K562 (cell line): ENCODE results near the gene SPATS1. TPM values are rescaled to one million over a fixed set of nuclear protein-coding genes. Genes with fewer than 3 reads are reported as not detected.

Source experiments
- ATAC-seq: fragments of 200-7000 bp; cut with Tn5 transposase; 3 replicates; pipeline ENCODE4 v1.9.1; 2020; ENCODE audit warnings: moderate library complexity
- Bru-seq: library from RNA; stranded (reverse); fragments of 400-500 nt; gene quantifications from one replicate; lab custom pipeline; 2021; lab: Mats Ljungman, UMichigan
- BruChase-seq, 2 experiments: library from RNA; stranded (reverse); fragments of 400-500 nt; gene quantifications; one replicate each; lab custom pipeline; 2021; lab: Mats Ljungman, UMichigan
- BruUV-seq: library from RNA; stranded (reverse); fragments of 400-500 nt; replicated peaks from 2 replicates; lab custom pipeline; 2021; lab: Mats Ljungman, UMichigan
- CTCF ChIA-PET: fragments of 300-600 bp; formaldehyde crosslinking; extraction: SDS; loops from one replicate; lab custom pipeline; 2021; ENCODE audit warnings: low intra/inter-chr PET ratio; lab: Yijun Ruan, JAX
- POLR2A ChIA-PET: fragments of 300-600, 350-650 bp; sonication (Branson Sonifier 250); formaldehyde crosslinking; extraction: SDS; loops from one replicate; lab custom pipeline; 2021; ENCODE audit warnings: antibody characterized with exemption, inconsistent platforms; lab: Yijun Ruan, JAX
- DNase-seq, 4 experiments: peaks; one replicate each; pipeline versions ENCODE4 v3.0.0 to v3.0.0-alpha.2; 2011 to 2018; ENCODE audit warnings: low spot score in 3 of 4, mixed read lengths in 3 of 4; ENCODE audit errors: extremely low read depth in 1 of 4
- FAIRE-seq: peaks from 2 replicates; lab custom pipeline; 2011; peaks lifted over from hg19 to GRCh38; lab: Jason Lieb, UNC
- H2AFZ ChIP-seq: 2 replicates; pipeline ENCODE4 v1.6.0; 2011; ENCODE audit warnings: low read depth, low read length, control low read depth, inconsistent platforms
- H3K27ac ChIP-seq: fragments of 200-600 bp; 3 replicates; pipeline ENCODE4 v1.8.0; 2011; ENCODE audit warnings: low read depth, mild to moderate bottlenecking, control low read depth, inconsistent platforms, low read length, moderate library complexity, mixed read lengths; ENCODE audit errors: extremely low read depth
- H3K27me3 ChIP-seq, 2 experiments: fragments of 300-600 bp in 1 of 2; 2 replicates in 1 of 2; 3 replicates in 1 of 2; pipeline versions ENCODE4 v1.6.0 to v1.8.0; 2011; ENCODE audit warnings: inconsistent platforms in 2 of 2, low read length in 2 of 2, mild to moderate bottlenecking in 1 of 2, mixed read lengths in 1 of 2, moderate library complexity in 1 of 2; ENCODE audit not compliant: control insufficient read depth in 2 of 2, insufficient read depth in 2 of 2
- H3K36me3 ChIP-seq: fragments of 300-600 bp; 3 replicates; pipeline ENCODE4 v1.8.0; 2011; ENCODE audit warnings: mild to moderate bottlenecking, low read length, inconsistent platforms; ENCODE audit not compliant: control insufficient read depth, insufficient read depth
- H3K4me1 ChIP-seq, 2 experiments: fragments of 200-600 bp in 1 of 2; replicated peaks in 1 of 2; 2 replicates in 1 of 2; 3 replicates in 1 of 2; pipeline versions ENCODE4 v1.5.1 to v1.8.0; 2011; ENCODE audit warnings: inconsistent platforms in 2 of 2, low read length in 2 of 2, mild to moderate bottlenecking in 1 of 2, mixed read lengths in 1 of 2, moderate library complexity in 1 of 2; ENCODE audit not compliant: control insufficient read depth in 2 of 2, insufficient read depth in 2 of 2
- H3K4me2 ChIP-seq: 2 replicates; pipeline ENCODE4 v1.6.1; 2011; ENCODE audit warnings: low read length, control low read depth, inconsistent platforms, mixed read lengths; ENCODE audit not compliant: insufficient read depth
- H3K4me3 ChIP-seq: fragments of 200-600 bp; sonication (generic), shearing (Covaris generic); 2 replicates; pipeline ENCODE4 v1.5.1; 2016; ENCODE audit warnings: control low read depth, inconsistent platforms
- H3K79me2 ChIP-seq: fragments of 200-600 bp; 3 replicates; pipeline ENCODE4 v1.8.0; 2011; ENCODE audit warnings: low read length, inconsistent platforms; ENCODE audit not compliant: control insufficient read depth, insufficient read depth
- H3K9ac ChIP-seq, 2 experiments: 2 replicates each; pipeline versions ENCODE4 v1.6.0 to v1.6.1; 2011; ENCODE audit warnings: low read depth in 2 of 2, low read length in 2 of 2, control low read depth in 1 of 2, inconsistent platforms in 1 of 2, mild to moderate bottlenecking in 1 of 2, mixed read lengths in 1 of 2; ENCODE audit not compliant: insufficient read depth in 1 of 2
- H3K9me1 ChIP-seq: one replicate; pipeline ENCODE4 v1.6.0; 2011; ENCODE audit warnings: inconsistent platforms, mild to moderate bottlenecking, low read length, moderate library complexity; ENCODE audit not compliant: control insufficient read depth, insufficient read depth
- H3K9me3 ChIP-seq: replicated peaks from 2 replicates; pipeline ENCODE4 v1.5.1; 2011; ENCODE audit warnings: low read depth, low read length, inconsistent platforms; ENCODE audit not compliant: control insufficient read depth, insufficient read depth
- H4K20me1 ChIP-seq: replicated peaks from 2 replicates; pipeline ENCODE4 v1.6.1; 2011; ENCODE audit warnings: low read length, inconsistent platforms, mixed read lengths; ENCODE audit not compliant: control insufficient read depth, insufficient read depth
- BCOR ChIP-seq: fragments of 450-650 bp; IDR thresholded peaks from 2 replicates; pipeline ENCODE4 v1.6.1; 2016
- CBX2 ChIP-seq: fragments of 200-600 bp; sonication (generic); IDR thresholded peaks from one replicate; pipeline ENCODE4 v1.6.1; 2012; ENCODE audit warnings: mild to moderate bottlenecking, low read length, inconsistent platforms; ENCODE audit not compliant: insufficient read depth, poor library complexity, severe bottlenecking
- FIP1L1 ChIP-seq: fragments of 200-400 bp; formaldehyde crosslinking; IDR thresholded peaks from 2 replicates; pipeline ENCODE4 v1.6.1; 2018; ENCODE audit warnings: mild to moderate bottlenecking, low read depth, low read length; ENCODE audit not compliant: poor library complexity, severe bottlenecking
- JUNB ChIP-seq: fragments of 450-650 bp; formaldehyde crosslinking; conservative IDR thresholded peaks from 2 replicates; pipeline ENCODE4 v1.4.0; 2020; ENCODE audit warnings: mild to moderate bottlenecking
- PCBP1 ChIP-seq: fragments of 200-400 bp; formaldehyde crosslinking; IDR thresholded peaks from 2 replicates; pipeline ENCODE4 v1.6.1; 2018; ENCODE audit warnings: mild to moderate bottlenecking, low read depth, low read length; ENCODE audit not compliant: poor library complexity, severe bottlenecking
- PHF21A ChIP-seq: fragments of 450-650 bp; IDR thresholded peaks from 2 replicates; pipeline ENCODE4 v1.6.1; 2017; ENCODE audit warnings: low read depth, borderline replicate concordance
- ZNF551 ChIP-seq: fragments of 250-450 bp; sonication (Bioruptor Pico); IDR thresholded peaks from 2 replicates; pipeline ENCODE4 v1.5.0; 2021; ENCODE audit warnings: mild to moderate bottlenecking, moderate library complexity
- WGBS: fragments of 100-300 bp; shearing (Covaris generic); methylation state at CpG from one replicate; pipeline ENCODE4 v1.1.6; 2016; ENCODE audit warnings: low coverage, mixed read lengths; ENCODE audit not compliant: insufficient coverage; ENCODE audit errors: missing lambda C conversion rate; 5-methylcytosine and 5-hydroxymethylcytosine counted together
- in situ Hi-C: fragments of 300-500 bp; cut with MboI; formaldehyde crosslinking; loops from 4 replicates; pipeline ENCODE4 v1.15.0; 2018; ENCODE audit warnings: inconsistent platforms, mixed read lengths
- intact Hi-C: fragments of 100-400 bp; cut with micrococcal nuclease; formaldehyde crosslinking; loops from 2 replicates; pipeline ENCODE4 v1.14.2; 2022
- long read RNA-seq, 3 experiments: library from polyadenylated mRNA in 2 of 3; library from RNA in 1 of 3; unstranded in 2 of 3; stranded (forward) in 1 of 3; transcript quantifications; one replicate each; pipeline ENCODE4 v2.0.0, GENCODE V29; 2019 to 2022
- polyA minus RNA-seq, 3 experiments: library from RNA; depleted of rRNA, polyadenylated mRNA; stranded (reverse); fragments of >200 nt; gene quantifications; 2 replicates each; pipeline ENCODE4 v1.2.3, GENCODE V29; 2011
- polyA plus RNA-seq, 8 experiments: library from polyadenylated mRNA; depleted of rRNA in 4 of 8; stranded (reverse) in 5 of 8; unstranded in 3 of 8; fragments of >200 nt; fragmentation: Nextera tagmentation in 2 of 8; fragmentation: Illumina TruSeq in 1 of 8; extraction: Ambion mirVana in 2 of 8; extraction: Trizol in 1 of 8; gene quantifications; 2 replicates each; pipeline versions ENCODE4 v1.2.1 to v1.2.3, GENCODE V29; 2011 to 2014; ENCODE audit warnings: inconsistent platforms in 1 of 8, missing spikeins in 1 of 8
- total RNA-seq, 7 experiments: library from RNA; depleted of rRNA in 6 of 7; stranded (reverse); fragments of >200 nt in 6 of 7; fragmentation: Illumina TruSeq in 2 of 7; extraction: Trizol in 2 of 7; gene quantifications; 2 replicates each; pipeline versions ENCODE4 v1.2.1 to v1.2.3, GENCODE V29; 2011 to 2021; ENCODE audit warnings: low replicate concordance in 1 of 7

SPATS1 gene, protein sequence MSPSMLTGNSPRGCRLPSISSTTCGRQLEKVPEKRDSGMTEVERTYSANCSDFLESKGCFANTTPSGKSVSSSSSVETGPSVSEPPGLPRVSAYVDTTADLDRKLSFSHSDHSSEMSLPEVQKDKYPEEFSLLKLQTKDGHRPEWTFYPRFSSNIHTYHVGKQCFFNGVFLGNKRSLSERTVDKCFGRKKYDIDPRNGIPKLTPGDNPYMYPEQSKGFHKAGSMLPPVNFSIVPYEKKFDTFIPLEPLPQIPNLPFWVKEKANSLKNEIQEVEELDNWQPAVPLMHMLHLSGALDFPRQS
- total RNA-seq (2011; cell fraction: chromatin; rRNA removed; ENCODE audit: low replicate concordance) = not detected in 2 replicates
- not detected in 2 replicates for total RNA-seq (2011; cell fraction: nucleolus; rRNA removed)
- not detected in 2 replicates for total RNA-seq (2011; cell fraction: nucleoplasm; rRNA removed)
- total RNA-seq (2014; rRNA removed) (not detected in 2 replicates), total RNA-seq (2014; rRNA removed; fragmentation: Illumina TruSeq; extraction: Trizol) (not detected in 2 replicates), total RNA-seq (2015; rRNA removed; fragmentation: Illumina TruSeq; extraction: Trizol) (not detected in 2 replicates), total RNA-seq (2021) (not detected in 2 replicates), polyA plus RNA-seq (2011; rRNA removed) (not detected in 2 replicates), polyA plus RNA-seq (2014; fragmentation: Illumina TruSeq; extraction: Trizol) (not detected in 2 replicates), polyA plus RNA-seq (2014; fragmentation: Nextera tagmentation; extraction: Ambion mirVana) (not detected), polyA plus RNA-seq (2014; rRNA removed) (not detected in 2 replicates), polyA minus RNA-seq (2011; rRNA and poly(A)+ RNA removed) (not detected in 2 replicates), Bru-seq, nascent RNA (not detected), BruChase-seq, experiment 1, labeled RNA remaining after a 2-hour chase (not detected), BruChase-seq, experiment 2, labeled RNA remaining after a 6-hour chase (not detected)
- not detected in 2 replicates for polyA plus RNA-seq (2011; cell fraction: cytosol; rRNA removed)
- polyA plus RNA-seq (2011; cell fraction: nucleus; rRNA removed) = not detected in 2 replicates
- polyA plus RNA-seq (2012) = not detected in 2 replicates
- not detected in 2 replicates for polyA minus RNA-seq (2011; cell fraction: cytosol; rRNA and poly(A)+ RNA removed)
- polyA minus RNA-seq (2011; cell fraction: nucleus; rRNA and poly(A)+ RNA removed) = not detected in 2 replicates
- long read RNA-seq, experiment 1 = 0 reads
- long read RNA-seq, experiment 2 = 0 reads
- long read RNA-seq, experiment 3 = 0 reads

- whole genome bisulfite sequencing = 9% methylated on average over 30 of the region's 31 CpGs
- Histone ChIP-seq H3K9me1 (no peaks in the 10 kb centered on the region), H3K4me2 (no peak within 1 kb of the TSS), H3K9me3 (no peaks in the 10 kb centered on the region), H3K27me3 (peaks cover 27 to 42% of the 10 kb centered on the region in 2 experiments; a peak in 4 of 5 replicates), H3K27ac (no peak within 1 kb of the TSS), H3K36me3 (no peaks in the 10 kb centered on the region), H3K79me2 (no peaks in the 10 kb centered on the region), H3K9ac (peak within 1 kb of the TSS in 1 of 2 experiments; percentile 67; a peak in 2 of 4 replicates), H3K4me3 (no peak within 1 kb of the TSS), H4K20me1 (no peaks in the 10 kb centered on the region), H3K4me1 (peaks cover 5 to 11% of the 10 kb centered on the region in 2 experiments; a peak in 3 of 5 replicates), H2AFZ (peak within 1 kb of the TSS; percentile 23; the same call in 1 of the 2 replicates)
- DNase-seq = no peak
- no peak for FAIRE-seq
- peak; percentile 18 for ATAC-seq
- CTCF ChIA-PET = no interaction called here
- intact Hi-C loops = loop anchor here (5.0 kb wide), 1 partner anchor 115 kb away; no protein-coding TSS in a partner anchor
- BruUV-seq = no TSS peak
- TF ChIP-seq PHF21A = no peak
- no peak for TF ChIP-seq JUNB (CRISPR knock-in tag)
- no peak for TF ChIP-seq ZNF551 (CRISPR knock-in tag)
- no peak for TF ChIP-seq BCOR
- no peak for TF ChIP-seq FIP1L1
- TF ChIP-seq PCBP1 = peak; percentile 32
- TF ChIP-seq CBX2 = peak; percentile 34
- in situ Hi-C loops = loop anchor here (5.0 kb wide), 1 partner anchor 75 kb away; the partner anchor contains the start of gene NFKBIE
- POLR2A ChIA-PET = interaction anchor here (0.5 to 1.3 kb wide), 6 partner anchors 10 to 112 kb away, joined by 3 to 5 read pairs (median 4); partner anchors contain the start of genes AARS2 and CDC5L
These were observed at the start of gene SPATS1 for GRCh38 chr6:44342489-44342888. Gene SPATS1, plus strand, starts transcription at chr6:44342650. Its CDS starts 446 bp downstream, at chr6:44343096.
